SW 1271 (cell line): Measurements from ENCODE around the gene AGXT2.
A peak's percentile ranks its signal among the peaks of the same experiment; 100 is the strongest.
"Not testable (repeated sequence)": the region's sequence is repeated elsewhere in the genome, so short reads cannot be mapped to it uniquely, and the experiment has no call there.

Experiments used
- DNase-seq, 2 experiments: peaks; one replicate each; lab custom pipeline; 2025; lab: John Stamatoyannopoulos, UW

The AGXT2 gene

GRCh38 chr5:35012796-35013195 is 35.0 kb downstream of the AGXT2 start:
- no peak for DNase-seq

DNA sequence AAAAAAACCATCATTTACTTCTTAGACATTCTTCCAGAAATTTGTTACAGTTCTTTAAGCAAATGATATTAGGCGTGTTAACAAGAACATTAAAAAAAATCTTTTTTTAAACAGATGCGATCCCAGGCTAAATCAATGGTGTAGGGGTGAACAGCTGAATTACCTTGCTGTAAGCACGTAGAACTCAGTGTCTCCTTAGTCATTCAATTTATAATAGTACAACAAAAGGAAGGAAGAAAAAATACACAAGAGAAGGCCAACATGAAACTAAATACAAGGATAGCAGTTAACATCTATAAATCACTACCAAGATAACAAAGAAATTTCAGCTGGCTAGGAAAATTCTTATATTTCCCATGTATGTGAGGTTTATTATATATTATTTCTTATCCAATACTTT is 35.4 kb downstream of the AGXT2 start:
- no peak for DNase-seq

GRCh38 chr5:35010676-35011075 is 37.1 kb downstream of the AGXT2 start:
- no peak for DNase-seq

DNA sequence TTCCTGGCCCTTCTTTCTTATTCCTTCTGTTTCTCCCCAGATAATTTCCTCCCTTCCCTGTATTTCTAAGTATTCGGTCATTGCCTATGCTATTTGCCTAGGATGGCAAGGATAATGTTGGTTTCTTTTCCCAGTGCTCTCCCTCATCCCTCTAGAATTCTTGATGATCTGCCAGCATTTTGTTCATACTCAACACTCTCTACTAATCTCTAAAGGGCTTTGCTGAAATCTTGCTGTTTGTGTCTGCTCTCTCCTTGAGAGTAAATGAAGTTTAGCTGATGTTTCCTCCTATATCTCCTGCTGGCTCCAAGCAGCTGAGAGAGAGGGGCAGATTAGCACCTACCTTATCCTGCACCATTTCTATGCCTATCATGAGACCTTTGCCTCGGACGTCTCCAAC is 38.1 kb downstream of the AGXT2 start:
- DNase-seq: no peak

DNA sequence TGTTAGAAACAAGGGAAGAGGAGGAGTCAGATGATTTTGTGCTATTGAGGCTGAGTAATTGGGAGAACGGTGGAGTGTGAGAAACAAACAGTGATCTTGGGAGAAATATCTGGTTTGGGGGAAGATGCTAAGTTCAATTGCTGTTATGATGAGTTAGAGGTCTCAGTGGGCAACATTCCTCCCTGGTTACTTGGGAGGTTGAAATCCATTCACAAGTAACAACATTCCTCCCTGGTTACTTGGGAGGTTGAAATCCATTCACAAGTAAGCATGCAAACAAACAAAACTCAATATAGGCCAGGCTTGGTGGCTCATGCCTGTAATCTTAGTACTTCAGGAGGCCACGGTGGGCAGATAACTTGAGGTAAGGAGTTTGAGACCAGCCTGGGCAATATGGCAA is 38.7 kb downstream of the AGXT2 start:
- no peak for DNase-seq

DNA sequence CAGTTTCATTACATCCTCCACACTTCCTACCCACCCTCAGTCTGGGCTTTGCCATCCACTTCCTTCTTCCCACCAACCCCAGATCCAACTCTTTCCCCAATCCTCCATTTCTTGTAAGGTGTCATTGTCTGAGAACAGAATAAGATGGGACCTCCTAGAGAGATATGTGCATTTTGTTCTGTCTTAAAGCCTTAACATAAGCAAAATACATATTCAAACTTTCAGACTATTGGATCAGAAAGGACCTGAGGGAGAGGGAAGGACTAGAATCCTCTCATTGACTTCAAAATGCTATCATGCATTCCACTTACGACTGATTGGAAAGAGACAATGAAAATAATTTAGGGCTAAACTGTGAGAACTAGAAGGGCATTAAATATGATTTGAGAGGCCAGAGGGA is 43.0 kb downstream of the AGXT2 start:
- no peak for DNase-seq

- no peak for DNase-seq
Measured at GRCh38 chr5:35004200-35004599, 43.5 kb downstream of the AGXT2 start.

DNA sequence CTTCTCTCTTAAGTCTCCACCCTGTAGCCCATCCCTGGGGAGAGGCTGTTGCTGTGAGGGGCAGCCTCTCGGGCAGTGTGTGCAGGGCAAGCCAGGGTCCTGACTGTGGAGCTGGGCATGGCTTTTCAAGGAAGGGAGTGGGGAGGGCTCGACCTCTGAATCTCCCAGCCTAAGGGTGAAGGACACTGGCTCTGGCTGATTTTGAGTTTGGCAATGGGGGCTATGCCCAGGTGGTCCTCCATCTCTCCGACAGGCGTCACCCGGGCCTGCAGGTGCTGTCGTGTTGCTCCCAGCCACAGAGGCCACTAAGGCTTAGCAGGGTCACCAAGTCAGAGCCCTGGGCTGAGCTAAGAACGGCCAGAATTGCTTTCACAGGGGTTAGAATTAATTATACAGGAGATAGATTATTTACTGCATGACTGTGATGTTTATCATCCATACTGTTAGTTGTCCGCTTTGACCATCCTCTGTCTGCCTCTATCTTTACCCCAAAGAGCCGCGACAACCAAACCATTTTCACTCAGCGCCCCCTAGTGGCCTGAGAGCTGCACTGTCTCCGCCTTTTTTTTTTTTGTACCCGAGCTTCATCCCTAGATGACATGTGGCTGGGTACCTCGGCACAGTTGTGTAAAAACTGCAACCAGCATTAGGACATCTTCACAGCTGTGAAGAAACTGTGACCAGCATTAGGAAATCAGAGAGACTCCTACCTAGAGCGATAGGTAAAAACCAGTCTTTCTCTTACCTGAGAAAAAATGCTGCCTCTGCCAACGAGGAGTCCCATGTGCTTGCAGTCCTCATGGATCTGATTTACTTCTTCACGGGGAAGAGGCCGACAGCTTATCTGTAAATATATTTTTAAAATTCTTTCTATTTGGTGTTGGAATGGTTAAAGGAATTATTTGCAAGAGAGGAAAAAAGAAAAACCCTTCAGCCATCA is 44.5 kb downstream of the AGXT2 start:
- DNase-seq: peak; percentile 18 to 69

DNA sequence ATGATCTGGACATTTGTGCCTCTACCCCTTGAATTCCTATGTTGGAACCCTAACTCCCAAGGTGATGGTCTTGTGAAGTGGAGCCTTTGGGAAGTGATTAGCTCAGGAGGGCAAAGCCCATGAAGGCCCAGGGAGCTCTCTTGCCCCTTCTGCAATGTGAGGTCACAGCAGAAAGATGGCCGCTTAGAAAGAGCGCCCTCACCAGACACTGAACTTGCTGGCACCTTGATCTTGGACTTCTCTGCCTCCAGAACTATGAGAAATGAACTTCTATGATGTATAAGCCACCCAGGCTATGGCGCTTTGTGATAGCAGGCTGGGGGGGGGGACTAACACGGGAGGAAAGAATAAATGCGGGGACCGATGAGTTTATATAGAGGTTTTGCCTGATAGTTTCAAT is 45.3 kb downstream of the AGXT2 start:
- DNase-seq: no peak

DNA sequence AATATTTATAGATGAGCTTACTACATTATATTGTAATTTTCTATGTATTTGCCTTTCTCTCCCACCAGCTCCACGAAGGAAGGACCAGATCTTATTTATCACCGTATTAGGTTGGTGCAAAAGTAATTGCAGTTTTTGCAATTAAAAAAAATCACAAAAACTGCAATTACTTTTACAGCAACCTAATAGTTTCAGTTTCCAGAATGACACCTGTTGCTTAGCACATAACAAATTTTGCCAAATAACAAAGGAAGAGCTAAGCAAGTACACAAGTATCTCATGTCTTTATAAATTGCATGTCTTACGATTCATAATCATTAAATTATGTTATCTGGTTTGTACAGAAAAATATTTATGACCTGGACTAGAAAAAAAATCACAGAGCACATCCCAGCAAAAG is 45.9 kb downstream of the AGXT2 start:
- no peak for DNase-seq

- no peak for DNase-seq
Measured at GRCh38 chr5:34998058-34998789, 49.5 kb downstream of the AGXT2 start.

GRCh38 chr5:34996261-34996660 is 51.5 kb downstream of the AGXT2 start:
- no peak for DNase-seq

- DNase-seq: no peak
Measured at GRCh38 chr5:34993951-34994350, 53.8 kb downstream of the AGXT2 start.

DNA sequence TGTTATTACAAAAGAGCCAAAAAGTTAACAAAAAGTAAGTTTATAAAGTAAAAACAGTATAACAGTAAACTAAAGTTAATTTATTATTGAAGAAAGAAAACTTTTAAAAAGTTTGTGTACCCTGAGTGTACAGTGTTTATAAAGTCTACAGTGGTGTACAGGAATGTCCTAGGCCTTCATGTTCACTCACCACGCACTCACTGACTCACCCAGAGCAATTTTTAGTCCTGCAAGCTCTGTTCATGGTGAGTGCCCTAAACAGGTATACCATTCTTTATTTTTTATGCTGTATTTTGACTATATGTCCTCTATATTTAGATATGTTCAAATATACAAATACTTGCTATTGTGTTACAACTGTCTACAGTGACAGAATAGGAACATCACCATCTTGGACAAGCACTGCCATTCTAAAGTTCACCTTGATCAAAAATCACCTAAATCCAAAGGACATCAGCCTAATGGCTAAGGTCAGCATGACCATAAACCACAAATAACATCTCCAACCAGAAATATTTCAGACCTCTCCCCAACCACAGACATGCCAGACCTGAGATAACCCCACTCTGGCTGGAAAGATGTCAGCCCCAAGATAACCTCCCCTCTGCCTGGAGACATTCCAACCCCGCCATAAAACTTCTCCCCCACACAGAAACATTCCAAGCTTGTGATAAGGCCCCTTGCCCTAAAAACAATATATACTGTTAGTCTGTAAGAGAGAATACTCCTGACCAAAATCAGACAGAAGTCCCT is 56.1 kb downstream of the AGXT2 start:
- no peak for DNase-seq

GRCh38 chr5:34986965-34987364 is 60.8 kb downstream of the AGXT2 start:
- no peak for DNase-seq

GRCh38 chr5:34982823-34983222 is 64.9 kb downstream of the AGXT2 start:
- DNase-seq: no peak

DNA sequence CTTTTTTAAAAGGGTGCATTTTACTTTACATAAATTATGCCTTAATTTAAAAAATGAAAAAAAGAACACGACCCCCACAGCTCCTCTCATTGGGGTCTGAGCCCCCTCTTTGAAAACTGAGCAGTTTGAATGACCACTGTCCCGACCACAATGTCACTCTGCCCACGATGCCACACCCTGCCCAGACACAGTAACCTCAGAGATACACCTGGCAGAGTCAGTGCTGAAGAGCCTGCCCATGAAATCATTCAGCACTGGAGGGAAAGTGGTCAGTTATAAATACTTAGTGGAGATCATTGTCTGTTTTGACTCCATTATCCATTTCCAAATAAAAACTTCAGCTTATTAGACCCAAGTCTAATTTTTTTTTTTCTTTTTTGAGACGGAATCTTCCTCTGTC is 69.1 kb downstream of the AGXT2 start:
- DNase-seq: no peak

- no peak for DNase-seq
Measured at GRCh38 chr5:34977934-34978613, 69.7 kb downstream of the AGXT2 start.

DNA sequence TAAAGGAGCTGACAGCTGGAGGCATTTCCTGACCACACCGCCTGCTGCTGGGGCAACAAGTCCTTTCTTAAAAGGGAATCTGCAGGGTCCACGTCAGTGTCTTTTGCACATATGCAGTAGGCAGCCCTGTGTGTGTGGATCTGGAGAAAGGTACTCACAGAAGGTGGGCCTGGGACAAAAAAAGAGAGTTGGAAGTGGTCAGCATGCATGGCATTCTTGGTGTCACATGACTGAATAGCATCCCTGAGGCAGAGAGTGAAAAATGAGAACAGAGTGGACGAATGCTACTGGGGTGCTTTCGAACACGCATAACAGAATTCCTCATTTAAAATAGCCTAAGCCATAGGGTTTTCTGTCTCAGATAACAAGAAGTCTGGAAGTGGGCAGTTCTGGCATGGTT is 71.4 kb downstream of the AGXT2 start:
- DNase-seq: no peak

- DNase-seq: not testable (repeated sequence)
Measured at GRCh38 chr5:34971655-34972054, 76.1 kb downstream of the AGXT2 start.

GRCh38 chr5:34970552-34970951 is 77.2 kb downstream of the AGXT2 start:
- DNase-seq: no peak

DNA sequence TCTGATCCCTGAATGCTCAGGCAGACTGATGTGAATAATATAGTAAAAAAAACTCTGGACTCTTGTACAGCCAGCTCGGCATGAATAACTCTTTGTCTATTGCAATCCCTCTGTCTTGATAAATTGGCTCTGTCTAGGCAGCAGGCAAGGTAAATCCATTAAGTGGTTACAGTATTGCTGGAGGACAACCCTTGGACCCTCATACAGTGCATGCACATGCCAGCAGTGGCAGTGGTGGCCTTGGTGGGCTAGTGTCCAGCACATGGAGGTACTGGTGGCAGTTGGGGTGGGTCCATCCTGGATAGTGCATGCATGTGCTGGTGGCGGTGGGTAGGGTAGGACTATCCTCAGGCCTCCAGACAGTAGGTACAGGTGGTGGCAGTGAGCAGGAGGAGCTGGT is 79.5 kb downstream of the AGXT2 start:
- no peak for DNase-seq
